Stimulated activated CD4-positive, alpha-beta T cell treated with anti-CD3 and anti-CD28 coated beads, Interleukin-2, amount 100 ng/mL, for 24 hours (primary cell): ENCODE data around the gene PTTG1IP.

ENCODE experiments used
- DNase-seq, 2 donors: peaks; one replicate each; pipeline ENCODE4 v3.0.0-alpha.2; 2020

Gene PTTG1IP

GRCh38 chr21:44819283-44820243, 53.9 kb downstream of the PTTG1IP start:
- DNase-seq, result no peak

- DNase-seq, result no peak
Observed at GRCh38 chr21:44818640-44819011, 54.9 kb downstream of the PTTG1IP start.

GRCh38 chr21:44817914-44818639, 55.4 kb downstream of the PTTG1IP start, which contains the start of gene SUMO3:
SUMO3 (minus strand) TSS chr21:44818062; CDS start chr21:44817968, 94 bp downstream.
- DNase-seq, result peak; percentile 84 to 86

GRCh38 chr21:44817506-44817880, 56.0 kb downstream of the PTTG1IP start:
- DNase-seq, result peak; percentile 92 to 95

- no peak for DNase-seq
Observed at GRCh38 chr21:44816761-44817505, 56.6 kb downstream of the PTTG1IP start.

- no peak for DNase-seq
Observed at GRCh38 chr21:44815852-44816628, 57.5 kb downstream of the PTTG1IP start.

- no peak for DNase-seq
Observed at GRCh38 chr21:44815225-44815624, 58.3 kb downstream of the PTTG1IP start.

- DNase-seq, result no peak
Observed at GRCh38 chr21:44814498-44815023, 58.9 kb downstream of the PTTG1IP start.

- DNase-seq, result no peak
Observed at GRCh38 chr21:44813727-44814126, 59.8 kb downstream of the PTTG1IP start.

GRCh38 chr21:44813149-44813548, 60.3 kb downstream of the PTTG1IP start:
- DNase-seq, result no peak

GRCh38 chr21:44812640-44813039, 60.9 kb downstream of the PTTG1IP start:
- no peak for DNase-seq

- no peak for DNase-seq
Observed at GRCh38 chr21:44810779-44811178, 62.7 kb downstream of the PTTG1IP start.

GRCh38 chr21:44805859-44806258, 67.6 kb downstream of the PTTG1IP start:
- no peak for DNase-seq

- no peak for DNase-seq
Observed at GRCh38 chr21:44805226-44805625, 68.3 kb downstream of the PTTG1IP start.

GRCh38 chr21:44804762-44805161, 68.7 kb downstream of the PTTG1IP start:
- no peak for DNase-seq

GRCh38 chr21:44803651-44804050, 69.8 kb downstream of the PTTG1IP start:
- no peak for DNase-seq

- no peak for DNase-seq
Observed at GRCh38 chr21:44802396-44803153, 70.9 kb downstream of the PTTG1IP start.

- DNase-seq, result peak; percentile 89 to 90
Observed at GRCh38 chr21:44801468-44802395, 71.8 kb downstream of the PTTG1IP start, which contains the start of gene UBE2G2. UBE2G2 (minus strand) TSS chr21:44801820; CDS start chr21:44801748, 72 bp downstream.

- DNase-seq, result no peak
Observed at GRCh38 chr21:44800971-44801467, 72.5 kb downstream of the PTTG1IP start.

GRCh38 chr21:44800103-44800502, 73.4 kb downstream of the PTTG1IP start:
- DNase-seq, result no peak
